ENCODE results near the gene LMO7.

GRCh38 chr13:75725736-75726135, 89.6 kb downstream of the LMO7 start:
- no peak for TF ChIP-seq ZNF263 (CRISPR knock-in tag; IDR thresholded peaks at IDR 0.05)
- no peak for TF ChIP-seq ZNF12 (CRISPR knock-in tag; IDR thresholded peaks at IDR 0.05)
- no peak for TF ChIP-seq TARDBP (CRISPR knock-in tag; IDR thresholded peaks at IDR 0.05)
- TF ChIP-seq CREB1 (IDR thresholded peaks at IDR 0.05): no peak
- no peak for TF ChIP-seq CREB1 (CRISPR knock-in tag; IDR thresholded peaks at IDR 0.05)
- no peak for TF ChIP-seq ZFP41 (CRISPR knock-in tag; IDR thresholded peaks at IDR 0.05; ENCODE audit: borderline replicate concordance)
- TF ChIP-seq FLYWCH1 (CRISPR knock-in tag; IDR thresholded peaks at IDR 0.05): no peak
- no peak for TF ChIP-seq CTCF (CRISPR knock-in tag; IDR thresholded peaks at IDR 0.05)
- no peak for TF ChIP-seq ZNF143 (CRISPR knock-in tag; IDR thresholded peaks at IDR 0.05)
- no peak for TF ChIP-seq POLR2A (IDR thresholded peaks at IDR 0.05; ENCODE audit: insufficient read depth in 1 of 2, low read depth in 2 of 2, low read length in 2 of 2)
- TF ChIP-seq FOSL1 (CRISPR knock-in tag; IDR thresholded peaks at IDR 0.05; ENCODE audit: borderline replicate concordance): no peak
- no peak for TF ChIP-seq ZNF432 (CRISPR knock-in tag; IDR thresholded peaks at IDR 0.05; ENCODE audit: borderline replicate concordance)

All from HepG2 (cell line).